ENCODE results near the gene TAF11L4. TPM values are rescaled to one million over a fixed set of nuclear protein-coding genes. Genes with fewer than 3 reads are reported as not detected.
"Not testable (repeated sequence)": the region's sequence is repeated elsewhere in the genome, so short reads cannot be mapped to it uniquely, and the experiment has no call there.

The TAF11L4 gene
- total RNA-seq = not detected
- long read RNA-seq, donor 1 = 0 reads
- long read RNA-seq, donor 2 = 0 reads

DNA sequence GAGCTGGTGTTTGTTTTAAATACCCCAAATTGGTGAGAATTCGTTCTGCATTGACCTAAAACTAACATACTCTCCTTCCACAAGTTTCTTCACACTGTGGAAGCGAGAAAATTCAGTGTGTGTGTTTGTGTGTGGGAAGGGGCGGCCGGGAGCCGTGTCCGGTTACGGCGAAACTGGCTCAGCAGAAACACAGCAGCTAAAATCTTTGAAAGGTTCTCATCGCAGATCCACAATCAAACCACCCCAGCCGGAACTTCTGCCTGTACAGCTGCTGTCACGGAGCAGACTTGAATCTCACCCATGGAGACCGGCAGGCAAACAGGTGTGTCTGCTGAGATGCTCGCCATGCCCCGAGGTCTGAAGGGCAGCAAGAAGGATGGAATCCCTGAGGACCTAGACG lies at the start of gene TAF11L4:
Gene TAF11L4, plus strand, starts transcription at position 301 of the 400 bp plus-strand sequence.
- H3K9me3 ChIP-seq; H3K4me3 ChIP-seq; H3K36me3 ChIP-seq (ENCODE audit: low read depth); intact Hi-C loops (cut with DNase I, micrococcal nuclease); DNase-seq; H3K4me1 ChIP-seq (ENCODE audit: low read depth); ATAC-seq: not testable (repeated sequence)

DNA sequence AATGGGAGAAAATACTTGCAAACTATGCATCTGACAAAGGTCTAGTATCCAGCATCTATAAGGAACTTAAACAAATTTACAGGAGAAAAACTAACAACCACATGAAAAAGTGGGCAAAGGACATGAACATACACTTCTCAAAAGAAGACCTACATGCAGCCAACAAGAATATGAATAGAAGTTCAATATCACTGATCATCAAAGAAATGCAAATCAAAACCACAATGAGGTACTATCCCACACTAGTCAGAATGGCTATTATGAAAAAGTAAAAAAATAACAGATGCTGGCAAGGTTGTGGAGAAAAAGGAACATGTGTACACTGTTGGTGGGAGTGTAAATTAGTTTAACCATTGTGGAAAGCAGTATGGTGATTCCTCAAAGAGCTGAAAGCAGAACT lies 46.5 kb upstream of the TAF11L4 start:
- intact Hi-C loops (cut with DNase I, micrococcal nuclease); H3K4me3 ChIP-seq; ATAC-seq; H3K36me3 ChIP-seq (ENCODE audit: low read depth); H3K9me3 ChIP-seq; H3K4me1 ChIP-seq (ENCODE audit: low read depth); DNase-seq: not testable (repeated sequence)

DNA sequence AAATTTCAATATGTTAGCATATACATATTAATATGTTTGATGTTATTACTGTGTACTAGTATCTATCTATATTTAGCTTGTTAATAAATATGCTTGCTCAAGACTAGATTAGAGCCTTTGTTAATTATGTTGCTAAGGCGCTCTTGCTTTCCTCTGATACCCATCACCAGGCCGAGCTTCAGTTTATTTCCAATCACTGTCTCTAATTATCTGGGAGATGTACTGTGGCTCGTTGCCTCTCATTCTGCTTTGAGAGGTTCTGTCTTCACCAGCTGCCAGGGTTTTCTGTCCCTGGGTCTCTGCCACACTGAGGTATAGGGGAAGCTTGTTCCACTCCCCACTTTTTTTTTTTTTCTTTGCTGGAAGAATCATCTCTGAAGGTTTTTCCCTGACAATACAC lies 44.6 kb upstream of the TAF11L4 start:
- Histone ChIP-seq H3K36me3 (ENCODE audit: low read depth) (no peaks in the 10 kb centered on the region), H3K9me3 (no peaks in the 10 kb centered on the region), H3K4me3 (no peak overlapping the region), H3K4me1 (ENCODE audit: low read depth) (no peaks in the 10 kb centered on the region)
- intact Hi-C loops (cut with DNase I, micrococcal nuclease) = no loop called here
- ATAC-seq = no peak
- TF ChIP-seq CTCF (IDR thresholded peaks at IDR 0.05) = no peak
- no peak for DNase-seq

DNA sequence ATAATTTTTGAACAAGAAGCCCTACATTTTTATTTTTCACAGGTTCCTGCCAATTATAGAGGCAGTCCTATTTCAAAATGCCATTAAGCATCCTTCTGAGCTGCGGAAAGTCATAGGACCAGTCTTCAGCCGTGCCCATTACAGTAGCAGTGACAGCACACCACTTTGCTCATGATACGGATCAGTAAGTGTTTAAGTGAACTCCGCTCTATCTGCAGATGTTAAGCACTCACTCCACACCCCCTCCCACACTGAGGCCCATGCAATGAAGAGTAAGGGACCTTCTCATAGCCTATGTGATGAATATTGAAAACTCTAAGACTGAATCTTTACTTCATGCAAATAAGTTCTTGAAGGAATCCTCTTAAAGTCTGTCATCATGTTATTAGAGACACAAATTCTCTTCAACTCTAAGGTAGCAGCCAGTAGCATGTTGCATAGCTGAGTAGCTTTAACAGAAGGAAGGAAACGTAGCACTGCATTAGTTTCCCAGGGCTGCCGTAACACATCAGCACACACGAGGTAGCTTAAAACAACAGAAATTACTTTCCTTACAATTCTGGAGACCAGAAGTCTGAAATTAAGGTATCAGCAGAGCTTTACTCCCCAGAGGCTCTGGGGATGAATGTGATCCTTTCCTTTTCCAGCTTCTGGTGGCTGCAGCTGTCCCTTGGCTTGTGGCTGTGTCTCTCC lies 43.9 kb upstream of the TAF11L4 start:
- no peaks in the 10 kb centered on the region for H3K4me1 ChIP-seq (ENCODE audit: low read depth)
- no peak for DNase-seq
- no peaks in the 10 kb centered on the region for H3K9me3 ChIP-seq
- ATAC-seq = no peak
- H3K4me3 ChIP-seq = no peak overlapping the region
- intact Hi-C loops (cut with DNase I, micrococcal nuclease) = no loop called here
- H3K36me3 ChIP-seq (ENCODE audit: low read depth) = no peaks in the 10 kb centered on the region
- no peak for TF ChIP-seq CTCF (IDR thresholded peaks at IDR 0.05)

- ATAC-seq (no peak), DNase-seq (no peak)
- no peaks in the 10 kb centered on the region for H3K9me3 ChIP-seq
- no peaks in the 10 kb centered on the region for H3K4me1 ChIP-seq (ENCODE audit: low read depth)
- TF ChIP-seq CTCF (IDR thresholded peaks at IDR 0.05) = no peak
- no peaks in the 10 kb centered on the region for H3K36me3 ChIP-seq (ENCODE audit: low read depth)
- intact Hi-C loops (cut with DNase I, micrococcal nuclease) = no loop called here
- H3K4me3 ChIP-seq = no peak overlapping the region
These were observed 40.2 kb upstream of the TAF11L4 start for GRCh38 chr5:17481378-17481777.

DNA sequence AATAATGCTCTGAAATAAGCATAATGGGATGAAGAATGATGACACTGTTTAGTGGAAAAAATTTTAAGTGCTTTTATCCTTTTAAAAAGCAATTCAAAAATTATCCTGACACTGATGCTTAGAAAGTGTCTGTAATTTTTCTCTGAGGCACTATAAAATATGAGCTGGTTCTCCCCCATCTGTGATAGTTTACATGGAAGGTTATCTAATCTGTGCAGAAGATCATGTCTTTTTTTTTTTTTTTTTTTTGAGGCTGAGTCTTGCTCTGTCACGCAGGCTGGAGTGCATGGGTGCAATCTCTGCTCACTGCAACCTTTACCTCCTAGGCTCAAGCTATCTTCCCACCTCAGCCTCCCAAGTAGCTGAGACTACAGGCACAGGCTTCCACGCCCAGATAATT lies 38.8 kb upstream of the TAF11L4 start:
- Histone ChIP-seq H3K9me3 (no peaks in the 10 kb centered on the region), H3K36me3 (ENCODE audit: low read depth) (no peaks in the 10 kb centered on the region), H3K4me3 (no peak overlapping the region), H3K4me1 (ENCODE audit: low read depth) (no peaks in the 10 kb centered on the region)
- no peak for ATAC-seq
- DNase-seq = no peak
- TF ChIP-seq CTCF (IDR thresholded peaks at IDR 0.05) = no peak
- intact Hi-C loops (cut with DNase I, micrococcal nuclease) = no loop called here

GRCh38 chr5:17486464-17487173 lies 35.0 kb upstream of the TAF11L4 start:
- intact Hi-C loops (cut with DNase I, micrococcal nuclease); H3K36me3 ChIP-seq (ENCODE audit: low read depth); DNase-seq; H3K9me3 ChIP-seq; H3K4me1 ChIP-seq (ENCODE audit: low read depth); H3K4me3 ChIP-seq; ATAC-seq: not testable (repeated sequence)

Measured in mucosa of descending colon (tissue), 3 donors.